ENCODE data around the gene ARHGAP24.

DNA sequence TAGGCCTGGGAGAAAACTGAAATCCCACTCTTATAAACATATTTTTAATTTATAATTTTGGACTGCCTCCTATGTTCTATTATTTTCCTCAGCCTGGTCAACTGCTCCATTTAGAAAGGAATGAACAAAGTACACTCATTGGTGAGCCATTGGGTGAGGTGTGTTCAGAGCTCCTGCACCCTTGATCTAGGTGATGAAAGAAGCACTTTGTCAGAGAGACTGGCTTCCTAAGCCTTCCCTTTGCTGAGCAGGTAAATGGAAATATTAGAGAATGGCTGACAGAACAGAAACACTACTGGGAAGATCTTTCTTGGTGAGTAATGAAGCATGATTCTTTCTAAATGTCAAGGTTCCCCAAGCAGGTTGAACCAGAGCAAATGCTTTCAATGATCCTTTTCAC lies 19.0 kb upstream of the ARHGAP24 start:
- TF ChIP-seq, protein P1, sequence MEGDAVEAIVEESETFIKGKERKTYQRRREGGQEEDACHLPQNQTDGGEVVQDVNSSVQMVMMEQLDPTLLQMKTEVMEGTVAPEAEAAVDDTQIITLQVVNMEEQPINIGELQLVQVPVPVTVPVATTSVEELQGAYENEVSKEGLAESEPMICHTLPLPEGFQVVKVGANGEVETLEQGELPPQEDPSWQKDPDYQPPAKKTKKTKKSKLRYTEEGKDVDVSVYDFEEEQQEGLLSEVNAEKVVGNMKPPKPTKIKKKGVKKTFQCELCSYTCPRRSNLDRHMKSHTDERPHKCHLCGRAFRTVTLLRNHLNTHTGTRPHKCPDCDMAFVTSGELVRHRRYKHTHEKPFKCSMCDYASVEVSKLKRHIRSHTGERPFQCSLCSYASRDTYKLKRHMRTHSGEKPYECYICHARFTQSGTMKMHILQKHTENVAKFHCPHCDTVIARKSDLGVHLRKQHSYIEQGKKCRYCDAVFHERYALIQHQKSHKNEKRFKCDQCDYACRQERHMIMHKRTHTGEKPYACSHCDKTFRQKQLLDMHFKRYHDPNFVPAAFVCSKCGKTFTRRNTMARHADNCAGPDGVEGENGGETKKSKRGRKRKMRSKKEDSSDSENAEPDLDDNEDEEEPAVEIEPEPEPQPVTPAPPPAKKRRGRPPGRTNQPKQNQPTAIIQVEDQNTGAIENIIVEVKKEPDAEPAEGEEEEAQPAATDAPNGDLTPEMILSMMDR (IDR thresholded peaks at IDR 0.05; ENCODE audit: low read depth, low read length, missing input control): no peak
- TF ChIP-seq YY1 (IDR thresholded peaks at IDR 0.05): no peak
- no peak for TF ChIP-seq RAD21 (IDR thresholded peaks at IDR 0.05)
- TF ChIP-seq, protein P2, sequence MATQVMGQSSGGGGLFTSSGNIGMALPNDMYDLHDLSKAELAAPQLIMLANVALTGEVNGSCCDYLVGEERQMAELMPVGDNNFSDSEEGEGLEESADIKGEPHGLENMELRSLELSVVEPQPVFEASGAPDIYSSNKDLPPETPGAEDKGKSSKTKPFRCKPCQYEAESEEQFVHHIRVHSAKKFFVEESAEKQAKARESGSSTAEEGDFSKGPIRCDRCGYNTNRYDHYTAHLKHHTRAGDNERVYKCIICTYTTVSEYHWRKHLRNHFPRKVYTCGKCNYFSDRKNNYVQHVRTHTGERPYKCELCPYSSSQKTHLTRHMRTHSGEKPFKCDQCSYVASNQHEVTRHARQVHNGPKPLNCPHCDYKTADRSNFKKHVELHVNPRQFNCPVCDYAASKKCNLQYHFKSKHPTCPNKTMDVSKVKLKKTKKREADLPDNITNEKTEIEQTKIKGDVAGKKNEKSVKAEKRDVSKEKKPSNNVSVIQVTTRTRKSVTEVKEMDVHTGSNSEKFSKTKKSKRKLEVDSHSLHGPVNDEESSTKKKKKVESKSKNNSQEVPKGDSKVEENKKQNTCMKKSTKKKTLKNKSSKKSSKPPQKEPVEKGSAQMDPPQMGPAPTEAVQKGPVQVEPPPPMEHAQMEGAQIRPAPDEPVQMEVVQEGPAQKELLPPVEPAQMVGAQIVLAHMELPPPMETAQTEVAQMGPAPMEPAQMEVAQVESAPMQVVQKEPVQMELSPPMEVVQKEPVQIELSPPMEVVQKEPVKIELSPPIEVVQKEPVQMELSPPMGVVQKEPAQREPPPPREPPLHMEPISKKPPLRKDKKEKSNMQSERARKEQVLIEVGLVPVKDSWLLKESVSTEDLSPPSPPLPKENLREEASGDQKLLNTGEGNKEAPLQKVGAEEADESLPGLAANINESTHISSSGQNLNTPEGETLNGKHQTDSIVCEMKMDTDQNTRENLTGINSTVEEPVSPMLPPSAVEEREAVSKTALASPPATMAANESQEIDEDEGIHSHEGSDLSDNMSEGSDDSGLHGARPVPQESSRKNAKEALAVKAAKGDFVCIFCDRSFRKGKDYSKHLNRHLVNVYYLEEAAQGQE (IDR thresholded peaks at IDR 0.05): no peak
- no peak for TF ChIP-seq TAF1 (conservative IDR thresholded peaks at IDR 0.05)
- TF ChIP-seq, protein P3, sequence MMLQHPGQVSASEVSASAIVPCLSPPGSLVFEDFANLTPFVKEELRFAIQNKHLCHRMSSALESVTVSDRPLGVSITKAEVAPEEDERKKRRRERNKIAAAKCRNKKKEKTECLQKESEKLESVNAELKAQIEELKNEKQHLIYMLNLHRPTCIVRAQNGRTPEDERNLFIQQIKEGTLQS (IDR thresholded peaks at IDR 0.05): no peak
- TF ChIP-seq HNF4A (conservative IDR thresholded peaks at IDR 0.05): no peak
- no peak for TF ChIP-seq NR2F2 (IDR thresholded peaks at IDR 0.05)

Data from liver (tissue), 3 donors.